ENCODE data around the gene ACO2. TPM values are rescaled to one million over a fixed set of nuclear protein-coding genes. Genes with fewer than 3 reads are reported as not detected.

Gene ACO2
- polyA plus RNA-seq, 4 donors = 131 to 150 (median 142) TPM

- peak in 3 of 4 donors; percentile 25 to 42 (median 35) for DNase-seq (ENCODE audit: low read depth in 4 of 4, low spot score in 3 of 4)
Observed at GRCh38 chr22:41517172-41518047, 48.5 kb downstream of the ACO2 start.

GRCh38 chr22:41518048-41518347, 49.1 kb downstream of the ACO2 start:
- no peak for DNase-seq (ENCODE audit: low read depth in 4 of 4, low spot score in 3 of 4)

DNA sequence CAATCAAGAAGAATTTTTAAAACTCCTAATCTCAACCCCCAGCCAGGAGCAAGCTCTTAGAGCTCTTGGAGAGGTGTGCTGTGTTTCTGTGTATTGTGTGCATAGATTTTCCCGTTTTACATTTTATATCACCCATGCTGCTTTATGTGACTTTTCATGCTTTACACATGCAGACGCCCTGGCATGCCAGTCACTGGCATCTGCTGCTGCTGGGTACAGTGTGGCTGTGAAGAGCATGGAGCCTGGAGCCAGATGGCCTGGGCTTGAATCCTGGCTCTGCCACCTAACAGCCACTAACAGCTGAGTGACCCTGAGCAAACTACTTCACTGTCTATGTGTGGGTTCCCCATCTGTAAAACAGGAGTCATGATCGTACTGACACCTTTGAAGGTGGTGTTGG, 52.2 kb downstream of the ACO2 start:
- no peak for DNase-seq (ENCODE audit: low read depth in 4 of 4, low spot score in 3 of 4)

DNA sequence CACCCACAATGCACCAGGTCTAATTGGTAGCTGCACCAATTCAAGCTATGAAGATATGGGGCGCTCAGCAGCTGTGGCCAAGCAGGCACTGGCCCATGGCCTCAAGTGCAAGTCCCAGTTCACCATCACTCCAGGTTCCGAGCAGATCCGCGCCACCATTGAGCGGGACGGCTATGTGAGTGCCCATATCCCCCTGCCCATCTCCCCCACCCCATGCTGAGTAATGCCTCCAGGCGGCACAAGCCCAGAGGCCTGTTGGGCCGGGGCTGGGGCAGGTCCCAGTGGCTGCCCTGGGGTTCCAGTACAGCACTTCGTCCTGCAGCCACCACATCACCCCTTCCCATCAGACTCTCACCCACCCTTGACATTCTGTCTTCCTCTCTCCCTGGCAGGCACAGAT, 53.9 kb downstream of the ACO2 start:
- no peak for DNase-seq (ENCODE audit: low read depth in 4 of 4, low spot score in 3 of 4)

- DNase-seq (ENCODE audit: low read depth in 4 of 4, low spot score in 3 of 4) = no peak
Observed at GRCh38 chr22:41523464-41524221, 54.7 kb downstream of the ACO2 start.

GRCh38 chr22:41524251-41524661, 55.3 kb downstream of the ACO2 start:
- DNase-seq (ENCODE audit: low read depth in 4 of 4, low spot score in 3 of 4) = no peak

GRCh38 chr22:41524809-41525449, 56.0 kb downstream of the ACO2 start:
- DNase-seq (ENCODE audit: low read depth in 4 of 4, low spot score in 3 of 4) = no peak

- no peak for DNase-seq (ENCODE audit: low read depth in 4 of 4, low spot score in 3 of 4)
Observed at GRCh38 chr22:41525450-41526225, 56.7 kb downstream of the ACO2 start.

DNA sequence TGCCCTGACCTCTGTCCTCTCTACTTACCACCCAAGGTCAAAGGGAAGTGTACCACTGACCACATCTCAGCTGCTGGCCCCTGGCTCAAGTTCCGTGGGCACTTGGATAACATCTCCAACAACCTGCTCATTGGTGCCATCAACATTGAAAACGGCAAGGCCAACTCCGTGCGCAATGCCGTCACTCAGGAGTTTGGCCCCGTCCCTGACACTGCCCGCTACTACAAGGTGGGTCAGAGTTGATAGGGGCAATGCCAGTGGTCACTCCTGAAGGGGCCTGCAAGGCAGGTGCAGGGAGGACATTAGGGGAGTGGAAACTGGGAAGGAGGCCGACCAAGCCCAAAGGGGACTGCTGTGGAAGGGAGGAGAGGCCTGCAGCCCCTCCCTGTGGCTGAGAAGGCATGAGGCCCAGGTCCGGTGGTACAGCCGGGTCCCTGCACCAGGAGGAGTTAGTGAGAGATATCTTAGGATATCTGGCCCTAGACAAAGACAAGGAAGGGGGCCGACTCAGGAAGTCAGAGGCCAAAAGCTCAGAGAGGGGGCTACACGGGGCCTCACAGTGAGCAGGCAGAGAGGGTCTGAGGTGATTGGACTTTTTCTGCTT, 57.4 kb downstream of the ACO2 start:
- DNase-seq (ENCODE audit: low read depth in 4 of 4, low spot score in 3 of 4) = no peak

DNA sequence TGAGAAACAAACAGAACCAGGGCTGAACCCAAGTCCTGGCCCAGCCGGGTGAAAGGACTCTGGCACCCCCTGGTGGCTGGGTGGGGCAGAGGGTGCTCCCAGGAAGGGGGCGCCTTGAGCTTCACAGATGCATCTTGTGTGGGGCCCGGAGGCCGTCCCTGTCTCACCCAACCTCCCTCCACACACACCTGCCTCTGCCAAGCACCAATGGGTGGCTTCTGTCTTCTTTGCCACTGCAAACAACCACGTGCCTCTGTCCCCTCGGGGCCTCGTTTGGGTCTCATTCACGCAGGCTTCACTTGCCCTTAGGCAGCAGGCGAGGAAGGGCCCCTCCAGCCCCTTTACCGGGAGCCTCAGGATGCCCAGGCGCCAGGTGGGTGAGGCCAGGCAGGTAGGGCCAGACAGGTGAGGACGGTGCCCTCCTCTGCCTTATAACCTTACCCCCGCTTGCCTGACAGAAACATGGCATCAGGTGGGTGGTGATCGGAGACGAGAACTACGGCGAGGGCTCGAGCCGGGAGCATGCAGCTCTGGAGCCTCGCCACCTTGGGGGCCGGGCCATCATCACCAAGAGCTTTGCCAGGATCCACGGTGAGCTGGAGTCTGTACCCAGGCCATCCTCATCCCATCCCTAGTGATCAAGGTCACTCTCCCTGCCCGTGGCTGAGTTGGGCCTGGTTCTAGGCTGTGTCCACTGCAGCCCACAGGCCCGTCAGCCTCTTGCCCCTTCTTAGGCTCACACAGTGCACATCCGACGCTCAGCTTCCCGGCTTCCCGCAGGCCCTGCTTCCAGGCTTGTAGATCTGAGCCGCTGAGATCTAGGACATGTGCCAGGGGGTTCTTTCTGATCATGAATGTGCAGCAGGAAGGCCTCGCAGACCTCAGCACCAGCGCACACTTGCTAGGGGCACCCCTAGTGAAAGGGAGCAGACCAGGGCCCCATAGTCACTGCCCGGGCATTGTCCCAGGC, 58.2 kb downstream of the ACO2 start:
- no peak for DNase-seq (ENCODE audit: low read depth in 4 of 4, low spot score in 3 of 4)

GRCh38 chr22:41528132-41528766, 59.3 kb downstream of the ACO2 start:
- DNase-seq (ENCODE audit: low read depth in 4 of 4, low spot score in 3 of 4) = no peak

DNA sequence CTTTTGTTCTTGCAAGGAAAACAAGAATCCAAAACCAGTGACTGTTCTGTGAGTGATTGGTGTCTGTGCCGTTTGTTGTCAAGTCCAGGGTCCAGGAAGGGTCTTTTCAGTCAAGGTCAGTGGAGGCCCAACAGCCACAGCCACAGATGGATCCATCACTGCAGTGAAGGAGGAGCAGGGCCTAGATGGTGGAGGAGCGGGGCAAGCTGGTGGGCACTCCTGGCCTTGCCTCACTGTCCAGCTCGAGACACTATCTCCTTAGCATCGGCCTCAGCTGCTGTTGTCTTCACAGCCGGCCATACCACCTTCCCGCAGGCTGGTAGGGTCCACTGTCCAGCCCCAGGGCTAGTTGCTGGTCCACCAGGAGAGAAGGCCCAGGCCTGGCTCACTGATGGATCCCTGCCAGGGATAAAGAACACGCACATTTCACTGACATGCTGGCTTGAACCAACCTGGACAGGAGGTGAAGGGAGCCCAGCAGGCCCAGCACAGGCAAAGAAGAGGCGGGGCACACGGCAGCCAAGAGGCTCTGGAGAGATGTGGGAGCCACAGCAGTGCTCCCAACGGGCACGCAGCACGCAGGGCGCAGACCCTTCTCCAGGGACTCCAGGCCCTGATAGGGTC, 60.1 kb downstream of the ACO2 start:
- DNase-seq (ENCODE audit: low read depth in 4 of 4, low spot score in 3 of 4) = no peak

GRCh38 chr22:41530890-41531714, 62.2 kb downstream of the ACO2 start:
- DNase-seq (ENCODE audit: low read depth in 4 of 4, low spot score in 3 of 4) = no peak

DNA sequence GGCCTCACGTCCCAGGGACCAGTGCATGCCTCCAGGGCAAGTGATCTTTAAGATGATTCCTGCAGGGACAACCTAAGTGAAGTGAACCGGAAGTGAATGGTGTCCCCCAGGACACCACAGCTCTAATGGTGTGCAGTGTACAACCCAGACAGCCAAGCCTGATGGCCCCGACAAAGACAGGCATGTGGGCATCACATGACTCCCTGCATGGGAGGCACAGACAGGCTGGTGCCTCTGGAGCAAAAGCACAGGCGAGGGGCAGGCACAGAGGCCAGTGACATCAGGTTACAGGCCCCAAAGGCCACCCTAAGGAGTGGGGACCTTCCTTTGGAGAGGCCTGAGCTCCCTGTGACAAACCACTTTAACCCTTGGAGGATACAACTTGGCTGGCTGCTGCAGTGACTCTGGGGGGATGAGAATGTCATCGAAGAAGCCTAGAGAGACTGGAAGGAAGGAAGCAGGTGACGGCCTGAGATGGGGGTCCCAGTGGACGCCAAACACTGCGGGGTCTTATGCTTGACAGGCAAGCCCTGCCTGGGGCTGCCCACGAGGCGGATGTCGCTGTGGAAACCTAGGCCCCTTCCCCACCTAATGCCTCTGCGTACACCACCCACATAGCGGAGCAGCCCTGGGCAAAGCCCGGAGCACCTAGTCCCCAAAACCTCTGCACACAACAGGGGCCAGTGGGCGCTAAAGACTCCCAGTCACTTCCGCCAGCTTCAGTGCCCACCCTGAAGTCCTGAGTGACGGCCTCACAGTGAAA, 63.0 kb downstream of the ACO2 start:
- no peak for DNase-seq (ENCODE audit: low read depth in 4 of 4, low spot score in 3 of 4)

GRCh38 chr22:41532908-41533825, 64.2 kb downstream of the ACO2 start:
- peak in 1 of 4 donors; percentile 45 for DNase-seq (ENCODE audit: low read depth in 4 of 4, low spot score in 3 of 4)

DNA sequence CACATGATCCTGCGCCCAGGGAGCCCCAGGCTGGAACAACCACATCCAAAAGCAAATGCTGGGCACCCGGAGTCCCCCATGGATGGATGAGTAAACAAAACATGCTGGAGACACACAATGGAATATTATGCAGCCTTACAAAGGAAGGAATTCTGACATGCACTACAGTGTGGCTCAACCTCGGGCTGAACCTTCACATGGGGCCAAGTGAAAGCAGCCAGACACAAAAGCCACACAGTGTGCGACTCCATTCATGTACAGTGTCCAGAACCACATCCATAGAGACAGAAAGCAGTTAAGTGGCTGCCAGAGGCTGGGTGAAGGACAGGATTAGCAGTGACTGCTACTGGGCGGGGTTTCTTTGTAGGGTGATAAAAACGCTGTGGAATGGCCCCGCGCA, 65.3 kb downstream of the ACO2 start:
- no peak for DNase-seq (ENCODE audit: low read depth in 4 of 4, low spot score in 3 of 4)

All from right renal pelvis (tissue), 4 donors.